HG02884 (cell line): ENCODE data around the gene PDE5A.

ENCODE experiments used
- ATAC-seq: cut with Tn5 transposase; IDR thresholded peaks from one replicate; pipeline ENCODE4 v1.9.1; 2021; ENCODE audit warnings: mild to moderate bottlenecking, moderate library complexity; ENCODE audit not compliant: unreplicated experiment

The PDE5A gene

GRCh38 chr4:119525005-119525749 is 103.4 kb downstream of the PDE5A start:
- ATAC-seq, result no peak

- no peak for ATAC-seq
Measured at GRCh38 chr4:119523399-119523798, 105.2 kb downstream of the PDE5A start.

- no peak for ATAC-seq
Measured at GRCh38 chr4:119521268-119521667, 107.3 kb downstream of the PDE5A start.

GRCh38 chr4:119518915-119519410 is 109.6 kb downstream of the PDE5A start:
- no peak for ATAC-seq

- no peak for ATAC-seq
Measured at GRCh38 chr4:119518230-119518892, 110.2 kb downstream of the PDE5A start.

GRCh38 chr4:119517361-119518229 is 111.0 kb downstream of the PDE5A start:
- no peak for ATAC-seq

GRCh38 chr4:119512398-119512797 is 116.2 kb downstream of the PDE5A start:
- ATAC-seq, result no peak

- no peak for ATAC-seq
Measured at GRCh38 chr4:119510395-119511149, 118.0 kb downstream of the PDE5A start.

- no peak for ATAC-seq
Measured at GRCh38 chr4:119508281-119508680, 120.3 kb downstream of the PDE5A start.

GRCh38 chr4:119506806-119507205 is 121.8 kb downstream of the PDE5A start:
- ATAC-seq, result no peak

GRCh38 chr4:119504616-119505015 is 124.0 kb downstream of the PDE5A start:
- no peak for ATAC-seq

GRCh38 chr4:119501740-119502139 is 126.9 kb downstream of the PDE5A start:
- no peak for ATAC-seq

GRCh38 chr4:119498527-119498926 is 130.1 kb downstream of the PDE5A start:
- ATAC-seq, result no peak

GRCh38 chr4:119493886-119494285 is 134.7 kb downstream of the PDE5A start:
- no peak for ATAC-seq

- ATAC-seq, result no peak
Measured at GRCh38 chr4:119493419-119493818, 135.2 kb downstream of the PDE5A start.

- no peak for ATAC-seq
Measured at GRCh38 chr4:119490335-119490734, 138.3 kb downstream of the PDE5A start.

GRCh38 chr4:119489305-119489704 is 139.3 kb downstream of the PDE5A start:
- no peak for ATAC-seq

- no peak for ATAC-seq
Measured at GRCh38 chr4:119480331-119480730, 148.3 kb downstream of the PDE5A start.

GRCh38 chr4:119479835-119480234 is 148.8 kb downstream of the PDE5A start:
- ATAC-seq, result no peak

- no peak for ATAC-seq
Measured at GRCh38 chr4:119479180-119479808, 149.3 kb downstream of the PDE5A start.
